HG03196 (cell line): Measurements from ENCODE around the gene EHD4.

ENCODE experiments used
- ATAC-seq: cut with Tn5 transposase; IDR thresholded peaks from one replicate; pipeline ENCODE4 v1.9.1; 2021; ENCODE audit not compliant: unreplicated experiment

The EHD4 gene

GRCh38 chr15:41881920-41882688 is 90.3 kb downstream of the EHD4 start:
- no peak for ATAC-seq

- no peak for ATAC-seq
Measured at GRCh38 chr15:41881550-41881919, 90.8 kb downstream of the EHD4 start.

DNA sequence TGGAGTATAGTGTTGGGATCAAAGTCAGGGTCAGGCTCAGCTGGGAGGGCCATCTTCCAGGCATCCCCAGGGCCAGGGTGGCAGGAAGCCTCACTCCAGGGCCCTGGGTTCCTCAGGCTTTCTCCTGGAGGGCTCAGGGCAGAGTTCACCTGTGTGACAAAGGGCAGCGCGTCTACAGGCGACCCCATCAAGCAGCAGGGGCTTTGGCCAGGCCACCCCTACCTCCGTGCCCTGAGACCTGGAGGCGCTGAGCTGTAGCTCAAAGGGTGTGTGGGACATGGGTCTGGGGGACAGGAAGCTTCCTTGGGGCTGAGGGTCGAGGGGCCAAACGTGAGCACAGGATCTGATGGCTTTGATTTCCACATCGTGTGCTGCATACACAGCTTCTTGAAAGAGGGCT is 91.3 kb downstream of the EHD4 start:
- no peak for ATAC-seq

DNA sequence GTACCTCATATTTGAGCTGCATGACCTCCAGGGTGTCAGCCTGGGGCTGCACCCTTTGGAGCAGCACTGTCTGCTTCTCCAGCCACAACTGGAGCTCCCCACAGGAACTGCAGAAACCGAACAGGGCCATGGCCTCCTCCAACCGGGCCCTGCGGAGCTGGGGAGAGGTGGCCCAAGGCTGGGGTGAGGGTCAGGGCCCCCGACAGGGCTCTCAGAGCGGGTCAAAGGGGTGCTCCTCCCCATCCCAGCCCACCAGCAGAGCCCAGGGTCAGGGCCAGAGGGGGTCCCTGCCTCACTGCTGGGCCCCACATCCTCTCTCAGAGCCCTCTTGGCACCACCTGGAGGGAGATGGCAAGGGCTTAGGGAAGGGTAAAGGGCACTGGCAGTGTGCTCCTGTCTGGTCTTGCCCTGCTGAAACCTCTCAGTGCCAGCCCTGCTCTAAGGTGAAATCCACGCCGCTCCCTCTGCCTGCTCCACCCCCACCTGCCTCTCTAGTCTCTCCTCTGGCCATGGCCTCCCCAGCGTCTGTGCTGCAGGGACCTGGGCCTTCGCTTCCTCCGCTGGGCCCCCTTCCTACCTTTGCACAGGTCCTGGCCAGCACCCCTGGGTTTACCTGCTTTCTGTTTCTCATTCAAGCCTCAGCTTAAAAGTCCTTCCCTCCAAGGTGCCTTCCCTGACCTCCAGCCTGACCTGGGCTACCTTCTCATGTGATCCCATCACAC is 92.0 kb downstream of the EHD4 start:
- no peak for ATAC-seq

- ATAC-seq, result no peak
Measured at GRCh38 chr15:41879321-41879845, 93.0 kb downstream of the EHD4 start.

DNA sequence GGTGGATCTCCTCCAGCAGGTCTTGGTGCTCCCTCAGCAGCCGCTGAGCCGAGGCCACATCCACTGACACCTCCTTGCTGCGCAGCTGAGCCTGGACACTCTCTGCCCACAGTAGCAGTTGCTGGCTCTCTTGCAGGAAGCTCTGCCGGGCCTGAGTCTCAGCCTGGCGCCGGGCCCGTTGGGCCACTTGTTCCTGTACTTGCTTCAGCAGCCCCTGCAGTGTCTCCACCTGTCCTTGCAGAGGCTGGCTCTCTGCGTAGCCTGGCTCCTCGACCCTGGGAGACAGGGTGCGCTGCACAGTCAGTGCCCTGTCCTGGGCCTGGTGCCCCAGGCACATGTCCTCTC is 94.0 kb downstream of the EHD4 start:
- ATAC-seq, result no peak

DNA sequence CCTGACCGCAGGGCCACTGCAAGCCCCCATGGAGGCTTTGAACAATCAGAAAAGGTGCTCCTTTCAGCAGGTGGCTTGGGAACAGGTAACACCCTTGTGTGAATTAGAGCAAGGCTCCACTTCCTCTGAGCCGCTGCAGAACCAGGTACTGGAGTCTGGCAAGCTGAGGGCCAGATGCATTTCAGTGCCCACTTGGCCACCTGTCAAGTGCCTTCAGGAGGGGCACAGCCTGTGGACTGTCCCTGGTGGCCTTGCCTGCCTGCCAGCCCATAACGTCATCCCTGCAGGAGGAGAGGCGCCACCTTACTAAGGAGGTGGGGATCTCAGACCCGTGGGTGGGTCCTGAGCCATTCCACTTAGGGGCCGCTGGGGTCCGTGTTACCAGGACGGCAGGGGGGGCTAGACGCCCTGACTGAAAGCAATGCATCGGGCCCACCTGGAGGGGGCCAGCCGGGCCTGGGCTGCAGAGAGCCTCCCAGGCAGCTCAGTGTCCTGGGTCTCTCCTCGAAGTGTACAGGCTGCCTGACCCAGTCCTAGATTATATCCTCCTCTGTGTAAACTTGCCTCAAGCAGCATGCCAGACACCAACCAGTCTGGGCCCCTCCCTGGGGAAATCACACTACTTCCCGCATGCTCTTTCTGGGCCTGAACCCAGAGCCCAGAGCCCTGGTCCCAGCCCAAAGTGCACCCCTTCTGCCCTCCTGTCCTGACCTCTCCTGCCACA is 94.6 kb downstream of the EHD4 start:
- no peak for ATAC-seq

- ATAC-seq, result no peak
Measured at GRCh38 chr15:41876689-41877088, 95.7 kb downstream of the EHD4 start.

- no peak for ATAC-seq
Measured at GRCh38 chr15:41876007-41876406, 96.3 kb downstream of the EHD4 start.

GRCh38 chr15:41874736-41875135 is 97.6 kb downstream of the EHD4 start:
- ATAC-seq, result no peak

GRCh38 chr15:41873711-41874110 is 98.6 kb downstream of the EHD4 start:
- no peak for ATAC-seq

DNA sequence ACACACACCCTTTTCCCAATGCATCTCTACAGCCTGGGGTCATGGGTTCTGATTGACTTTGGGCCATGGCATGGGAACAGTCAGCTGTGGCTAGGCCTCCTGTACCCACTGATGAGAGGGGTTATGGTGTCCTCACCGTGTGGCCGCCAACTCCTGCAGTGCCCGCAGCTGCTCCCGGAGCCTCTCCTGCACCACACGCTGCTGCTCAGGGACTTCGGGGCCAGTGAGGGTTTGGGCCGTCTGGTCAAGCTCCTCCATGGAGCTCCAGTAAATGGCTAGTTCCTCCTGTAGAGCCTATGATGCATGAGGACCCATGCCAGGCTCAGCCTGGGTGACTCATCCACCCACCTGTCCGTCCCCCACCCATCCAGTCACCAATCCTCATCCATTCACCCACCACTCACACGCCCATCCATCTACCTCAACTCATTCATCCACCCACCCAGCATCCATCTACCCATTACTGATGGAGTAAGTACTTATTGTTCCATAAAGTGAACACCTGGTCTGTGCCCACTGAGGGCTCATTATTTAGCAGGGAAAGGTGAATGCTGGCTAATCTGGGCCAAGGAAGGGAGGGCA is 100.1 kb downstream of the EHD4 start:
- ATAC-seq, result no peak

DNA sequence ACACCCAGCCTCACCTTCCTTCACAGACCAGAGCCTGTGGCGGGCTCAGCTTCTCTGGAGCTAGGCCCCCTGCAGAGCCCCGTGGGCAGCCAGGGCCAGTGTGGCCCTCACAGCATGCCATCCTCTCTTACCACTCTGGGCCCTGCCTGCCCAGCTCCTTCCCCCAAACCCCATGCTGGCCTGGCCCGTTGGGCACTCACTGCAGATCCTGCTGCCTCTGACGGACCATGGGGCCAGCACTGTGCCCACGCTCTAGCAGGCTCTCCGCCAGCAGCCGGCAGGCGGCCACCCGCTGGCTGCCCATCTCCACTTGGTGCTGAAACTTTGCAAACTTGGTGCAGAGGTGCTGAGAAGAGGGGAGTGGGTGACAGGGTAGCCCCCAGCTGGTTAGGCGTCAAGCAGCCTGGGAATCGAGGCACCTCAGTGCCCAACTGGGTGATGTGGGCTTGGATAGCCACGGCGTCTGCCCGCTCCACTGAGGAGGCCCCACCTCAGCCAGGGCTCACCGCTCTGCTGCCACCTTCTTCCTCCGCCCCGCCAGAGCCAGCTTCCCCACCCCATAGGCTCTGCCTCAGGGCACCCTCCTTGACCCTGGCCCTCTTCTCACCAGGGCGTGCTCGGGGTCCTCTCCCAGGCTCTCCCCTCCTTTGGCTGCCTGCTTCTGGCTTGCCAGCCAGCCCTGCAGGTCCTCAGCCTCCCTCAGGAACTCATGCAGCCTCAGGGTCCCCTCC is 101.0 kb downstream of the EHD4 start:
- no peak for ATAC-seq

DNA sequence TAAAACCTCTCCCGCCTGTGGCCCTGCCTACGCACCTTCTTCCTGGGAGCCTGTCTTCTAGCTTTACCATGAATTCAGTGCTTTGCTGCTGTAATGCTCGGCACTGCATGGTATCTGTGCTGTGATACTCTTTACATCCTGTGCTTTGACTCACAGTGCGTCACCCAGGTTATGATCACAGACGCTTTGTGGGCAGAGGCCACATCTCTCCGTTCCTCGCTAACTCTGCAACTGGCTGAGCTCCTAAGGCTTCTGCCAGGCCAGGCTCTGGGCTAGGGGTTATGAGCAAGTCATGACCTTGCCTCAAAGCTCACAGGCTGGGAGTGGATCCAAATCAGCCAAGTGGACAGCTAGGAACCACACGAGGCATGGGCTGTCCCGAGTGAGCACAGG is 101.7 kb downstream of the EHD4 start:
- ATAC-seq, result no peak

DNA sequence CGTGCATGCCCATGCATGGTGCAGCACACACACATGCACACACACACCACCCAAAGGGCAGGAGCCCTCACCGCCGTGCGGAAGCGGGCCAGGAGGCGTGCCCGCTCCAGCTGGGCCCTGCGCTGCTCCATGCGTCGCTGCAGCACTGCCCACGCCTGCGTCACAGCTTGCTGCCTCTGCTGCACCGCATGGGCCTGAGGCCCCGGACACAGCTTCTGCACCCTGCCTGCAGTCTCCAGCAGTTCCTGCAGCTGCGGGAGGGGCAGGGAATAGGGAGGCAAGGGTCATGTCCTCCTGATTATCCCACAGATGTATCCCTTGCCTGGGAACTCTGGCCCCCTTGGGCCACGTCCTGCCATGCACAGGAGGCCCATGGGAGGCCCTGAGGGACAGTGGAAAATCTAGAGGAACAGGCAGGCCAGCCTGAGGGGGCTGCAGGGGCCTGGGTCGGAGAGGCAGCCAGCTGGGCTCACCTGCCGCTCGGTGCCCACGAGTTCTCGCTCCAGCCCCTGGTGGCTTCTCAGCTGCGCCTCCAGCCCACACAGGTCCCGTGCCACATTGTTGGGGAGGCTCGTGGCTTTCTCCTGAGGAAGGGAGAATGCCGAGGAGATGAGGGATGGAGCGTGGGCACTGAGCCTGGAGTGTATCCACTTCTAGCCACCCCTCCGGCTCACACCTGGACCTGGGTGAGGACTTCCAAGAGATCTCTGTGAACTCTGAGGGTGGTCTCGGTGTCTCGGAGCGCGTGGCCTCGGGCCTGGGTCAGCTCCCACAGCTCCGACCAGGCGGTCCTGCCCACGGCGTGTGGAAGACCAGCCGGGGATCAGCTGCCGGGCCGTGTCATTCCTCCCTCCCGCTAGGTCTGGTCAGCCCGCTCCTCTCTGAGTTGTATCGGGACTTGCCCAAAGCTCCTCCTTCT is 102.3 kb downstream of the EHD4 start:
- ATAC-seq, result no peak

DNA sequence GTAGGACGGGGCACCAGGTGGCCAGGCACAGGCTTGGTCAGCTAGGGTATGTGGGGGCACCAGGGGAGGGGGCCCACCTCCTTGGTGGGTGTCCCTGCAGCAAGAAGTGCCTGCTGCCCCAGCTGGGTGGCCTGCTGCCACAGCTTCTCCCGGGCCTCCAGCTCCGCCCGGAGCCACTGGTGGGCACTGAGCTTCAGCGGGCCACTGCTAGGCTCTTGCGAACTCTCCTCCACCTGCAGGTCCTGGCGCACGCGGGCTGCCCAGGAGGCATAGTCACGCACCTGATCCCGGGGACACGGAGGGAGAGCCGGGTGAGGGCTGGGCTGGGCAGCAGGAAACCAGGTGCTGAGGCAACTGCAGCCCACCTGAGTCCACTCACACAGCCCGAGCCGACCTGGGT is 104.0 kb downstream of the EHD4 start:
- ATAC-seq, result no peak

DNA sequence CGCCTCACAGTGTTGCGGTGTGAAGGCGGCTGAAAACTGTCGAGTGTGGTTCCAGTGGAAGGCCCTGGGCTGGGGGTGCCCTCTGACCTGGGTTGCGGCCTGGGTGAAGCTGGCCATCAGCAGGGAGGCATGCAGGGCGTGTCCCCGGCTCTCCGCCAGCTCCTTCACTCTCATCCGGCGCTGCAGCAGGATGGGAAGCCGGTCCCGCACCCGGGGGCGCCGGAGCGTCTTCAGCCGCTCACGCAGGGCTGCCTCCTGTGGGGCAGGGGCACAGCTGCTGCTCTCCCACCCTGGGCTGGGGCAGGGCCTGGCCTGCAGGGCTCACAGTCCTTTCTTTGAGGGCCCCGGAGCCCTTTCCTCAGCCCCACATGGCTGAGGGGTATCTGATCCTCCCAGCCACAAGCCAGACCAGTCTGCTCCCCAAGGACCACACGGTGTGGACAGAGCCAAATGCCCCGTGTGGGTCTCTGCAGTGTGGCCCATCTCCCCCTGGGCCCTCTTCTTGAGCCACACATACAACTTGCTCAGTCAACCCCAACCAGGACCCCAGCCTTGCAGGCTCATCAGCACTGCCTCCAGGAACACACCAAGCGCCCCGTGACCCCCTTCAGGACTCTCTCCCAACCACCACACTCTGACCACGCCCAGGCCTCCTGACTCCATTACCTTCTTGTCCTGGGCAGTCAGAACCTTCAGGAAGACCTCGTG is 105.3 kb downstream of the EHD4 start:
- no peak for ATAC-seq

GRCh38 chr15:41866263-41866703 is 106.1 kb downstream of the EHD4 start:
- no peak for ATAC-seq

DNA sequence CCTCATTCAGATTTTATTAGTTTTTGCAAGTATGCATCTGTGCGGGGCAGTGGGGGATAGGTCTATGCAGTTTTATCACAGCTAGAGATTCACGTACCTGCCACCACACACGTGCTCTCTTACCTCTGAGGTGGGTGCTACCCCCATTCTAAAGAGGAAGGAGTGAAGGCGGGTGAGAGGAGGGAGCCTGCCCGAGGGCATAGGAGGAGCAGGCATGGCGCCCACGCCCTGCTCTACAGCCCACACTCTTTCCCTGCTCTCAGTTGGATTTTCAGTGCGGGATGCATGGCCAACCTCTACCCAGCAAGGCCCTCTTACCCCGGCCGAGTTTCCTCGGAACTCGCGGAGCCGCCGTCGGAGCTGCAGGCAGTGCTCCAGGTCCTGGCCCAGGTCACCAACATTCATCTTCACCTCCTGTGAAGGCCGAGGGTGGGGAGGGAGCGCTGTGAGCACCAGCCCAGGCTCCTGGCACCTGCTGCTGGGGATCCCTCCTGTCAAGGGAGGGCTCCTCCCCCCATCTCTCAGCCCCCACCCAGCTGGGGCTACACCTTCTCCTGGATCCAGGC is 106.8 kb downstream of the EHD4 start:
- no peak for ATAC-seq
